OCI-LY3 (cell line): ENCODE data around the gene FAM50B.

Experiments used
- H2AFZ ChIP-seq: fragments of 200-600, 300-600 bp; shearing (Covaris generic); 2 replicates; pipeline ENCODE4 v1.6.0; 2014; ENCODE audit warnings: antibody characterized with exemption, low read depth, low read length
- H3K27ac ChIP-seq: fragments of 200-600, 300-600 bp; sonication (generic); 2 replicates; pipeline ENCODE4 v1.5.1; 2014; ENCODE audit warnings: mild to moderate bottlenecking, low read length, moderate library complexity, mixed read lengths
- H3K27me3 ChIP-seq: fragments of 200-600, 300-600 bp; sonication (generic); 2 replicates; pipeline ENCODE4 v1.6.1; 2014; ENCODE audit warnings: low read depth, low read length, mixed read lengths
- H3K36me3 ChIP-seq: fragments of 200-600, 300-600 bp; sonication (generic); replicated peaks from 2 replicates; pipeline ENCODE3; 2014; ENCODE audit warnings: low read depth, low read length, mixed read lengths
- H3K4me1 ChIP-seq: fragments of 300-600, 200-600 bp; sonication (generic); 2 replicates; pipeline ENCODE4 v1.6.1; 2014; ENCODE audit warnings: low read length, mixed read lengths
- H3K4me2 ChIP-seq: fragments of 200-600, 300-600 bp; sonication (generic); 2 replicates; pipeline ENCODE4 v1.6.1; 2014; ENCODE audit warnings: low read length, mixed read lengths
- H3K4me3 ChIP-seq: fragments of 300-600, 200-600 bp; sonication (generic); 2 replicates; pipeline ENCODE4 v1.5.1; 2014; ENCODE audit warnings: antibody characterized with exemption, mild to moderate bottlenecking, low read length, moderate library complexity
- H3K79me2 ChIP-seq: fragments of 300-600, 200-600 bp; shearing (Covaris generic); 2 replicates; pipeline ENCODE4 v1.6.1; 2014; ENCODE audit warnings: mild to moderate bottlenecking, low read length, mixed read lengths
- H3K9ac ChIP-seq: fragments of 300-600, 200-600 bp; shearing (Covaris generic); 2 replicates; pipeline ENCODE4 v1.6.0; 2014; ENCODE audit warnings: mild to moderate bottlenecking, low read length, moderate library complexity
- H3K9me3 ChIP-seq: fragments of 200-600, 300-600 bp; shearing (Covaris generic); 2 replicates; pipeline ENCODE4 v1.6.1; 2014; ENCODE audit warnings: low read length, mixed read lengths; ENCODE audit not compliant: insufficient read depth
- H4K20me1 ChIP-seq: fragments of 200-600, 300-600 bp; sonication (generic); 2 replicates; pipeline ENCODE4 v1.6.1; 2016; ENCODE audit warnings: low read length, mixed read lengths; ENCODE audit not compliant: insufficient read depth
- CTCF ChIP-seq: fragments of 200-600, 300-600 bp; sonication (generic); IDR thresholded peaks from 2 replicates; pipeline ENCODE4 v1.5.1; 2014; ENCODE audit warnings: antibody characterized with exemption, low read length, low read depth
- EZH2phosphoT487 ChIP-seq: fragments of 200-600 bp; shearing (Covaris generic); IDR thresholded peaks from 2 replicates; pipeline ENCODE4 v1.6.1; 2018; ENCODE audit warnings: antibody characterized with exemption, mixed run types, low read depth

Gene FAM50B

GRCh38 chr6:3895805-3896204, 46.6 kb downstream of the FAM50B start:
- Histone ChIP-seq H4K20me1 (no peaks in the 10 kb centered on the region), H3K9me3 (no peaks in the 10 kb centered on the region), H3K4me2 (no peak overlapping the region), H3K4me3 (no peak overlapping the region), H3K27me3 (no peaks in the 10 kb centered on the region), H2AFZ (no peak overlapping the region), H3K4me1 (no peaks in the 10 kb centered on the region), H3K79me2 (no peaks in the 10 kb centered on the region), H3K27ac (no peak overlapping the region), H3K36me3 (no peaks in the 10 kb centered on the region), H3K9ac (no peak overlapping the region)
- no peak for TF ChIP-seq CTCF
- no peak for TF ChIP-seq EZH2phosphoT487

- H3K4me3 ChIP-seq = no peak overlapping the region
- H3K4me2 ChIP-seq = no peak overlapping the region
- no peaks in the 10 kb centered on the region for H4K20me1 ChIP-seq
- no peak overlapping the region for H3K27ac ChIP-seq
- no peaks in the 10 kb centered on the region for H3K9me3 ChIP-seq
- no peak for TF ChIP-seq EZH2phosphoT487
- no peak for TF ChIP-seq CTCF
- H2AFZ ChIP-seq = no peak overlapping the region
- H3K36me3 ChIP-seq = no peaks in the 10 kb centered on the region
- H3K27me3 ChIP-seq = no peaks in the 10 kb centered on the region
- H3K9ac ChIP-seq = no peak overlapping the region
- H3K4me1 ChIP-seq = peaks cover 12% of the 10 kb centered on the region
- no peaks in the 10 kb centered on the region for H3K79me2 ChIP-seq
Measured at GRCh38 chr6:3898265-3898994, 49.3 kb downstream of the FAM50B start.

DNA sequence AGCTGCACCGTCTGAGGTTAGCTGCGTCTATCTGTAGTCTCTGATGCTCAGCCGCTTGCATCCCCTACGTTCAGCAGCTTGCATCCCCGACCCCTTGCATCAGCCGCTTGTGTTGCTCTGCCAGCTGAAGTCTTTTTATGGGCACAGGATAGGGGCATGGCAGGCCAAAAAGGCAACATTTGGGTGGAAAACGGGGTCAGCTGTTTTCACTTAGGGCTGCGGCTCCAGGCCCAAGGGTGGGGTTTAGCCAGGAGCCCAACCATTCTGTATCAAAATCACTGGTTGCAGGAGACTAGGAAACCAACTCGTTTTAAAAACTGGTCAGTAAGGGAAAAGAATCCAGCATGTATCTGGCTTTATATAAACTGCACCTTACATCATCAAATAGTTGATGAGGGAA, 49.9 kb downstream of the FAM50B start:
- Histone ChIP-seq H3K27ac (no peak overlapping the region), H3K9me3 (no peaks in the 10 kb centered on the region), H4K20me1 (no peaks in the 10 kb centered on the region), H3K27me3 (no peaks in the 10 kb centered on the region), H3K9ac (no peak overlapping the region), H2AFZ (no peak overlapping the region), H3K36me3 (no peaks in the 10 kb centered on the region), H3K4me3 (no peak overlapping the region), H3K4me2 (no peak overlapping the region), H3K4me1 (peaks cover 12% of the 10 kb centered on the region), H3K79me2 (no peaks in the 10 kb centered on the region)
- no peak for TF ChIP-seq EZH2phosphoT487
- TF ChIP-seq CTCF = no peak

DNA sequence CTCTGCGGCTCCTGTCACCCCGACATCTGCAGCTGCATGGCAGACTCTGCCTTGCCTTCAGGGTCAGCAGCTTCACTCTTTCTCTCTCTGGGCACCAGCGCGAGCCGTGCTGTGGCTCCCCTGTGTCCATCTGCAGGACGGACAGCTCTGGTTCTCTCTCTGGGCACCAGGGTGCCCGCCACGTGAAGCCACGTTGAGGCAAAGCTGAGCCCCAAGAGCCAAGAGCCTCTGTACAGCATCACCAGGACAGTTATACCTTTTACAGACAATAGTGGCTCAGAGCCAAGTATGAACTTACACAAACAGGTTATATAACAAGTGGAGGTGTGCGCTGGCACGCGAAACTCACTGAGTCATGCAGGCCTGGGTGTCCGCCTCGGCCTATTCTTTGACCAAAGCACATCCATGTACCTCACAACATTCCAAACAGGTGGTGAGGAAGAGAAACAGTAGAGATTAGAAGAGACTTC, 50.8 kb downstream of the FAM50B start:
- Histone ChIP-seq H3K9ac (no peak overlapping the region), H4K20me1 (no peaks in the 10 kb centered on the region), H3K27ac (no peak overlapping the region), H3K36me3 (no peaks in the 10 kb centered on the region), H3K79me2 (no peaks in the 10 kb centered on the region), H3K9me3 (no peaks in the 10 kb centered on the region), H3K4me1 (peaks cover 12% of the 10 kb centered on the region), H3K4me2 (no peak overlapping the region), H3K4me3 (no peak overlapping the region), H3K27me3 (no peaks in the 10 kb centered on the region), H2AFZ (no peak overlapping the region)
- no peak for TF ChIP-seq EZH2phosphoT487
- no peak for TF ChIP-seq CTCF
